ENCODE data around the gene CFAP68. TPM values are rescaled to one million over a fixed set of nuclear protein-coding genes. Genes with fewer than 3 reads are reported as not detected.

The CFAP68 gene
- total RNA-seq, 4 donors from 2014 or later: 12.2 to 40.0 (median 20.2) TPM

- no peak for TF ChIP-seq CTCF (IDR thresholded peaks at IDR 0.05)
- no peak for ATAC-seq (ENCODE audit: low FRiP score)
Measured at GRCh38 chr11:111933872-111934271, 54.5 kb downstream of the CFAP68 start.

GRCh38 chr11:111934306-111934705 lies 55.0 kb downstream of the CFAP68 start:
- no peak for TF ChIP-seq CTCF (IDR thresholded peaks at IDR 0.05)
- ATAC-seq (ENCODE audit: low FRiP score): no peak
- no peak for DNase-seq (ENCODE audit: low spot score)

More at GRCh38 chr11:111933872-111934271, 54.5 kb downstream of the CFAP68 start:
- no peak for DNase-seq (ENCODE audit: low spot score)

Small RNA genes lying within 50 kb of the gene (small RNA-seq; reads per million reads assigned to genes)
- gene C11orf52 (not detected), gene GNG5P3 (not detected), gene RNA5SP351 (not detected), gene RPL37AP8 (0.39 reads per million)

Other genes with a start within 250 kb of the CFAP68 start
- gene PPP2R1B, start 113.2 kb upstream of the CFAP68 start, total RNA-seq: 100 to 1,000 TPM in 2 of 4 donors, 10 to 100 TPM in 2; 30.9 to 139 (median 78.8) TPM
- 100 to 1,000 TPM in 1 of 4 donors, 10 to 100 TPM in 3; 21.0 to 168 (median 34.7) TPM for gene ALG9, start 8.0 kb upstream of the CFAP68 start, total RNA-seq
- gene FDXACB1, start 376 bp upstream of the CFAP68 start, total RNA-seq: 1 to 10 TPM; 1.1 to 2.7 (median 1.6) TPM
- gene CRYAB, start 32.2 kb downstream of the CFAP68 start, total RNA-seq: 1,000 to 10,000 TPM in 1 of 4 donors, 100 to 1,000 TPM in 2, 10 to 100 TPM in 1; 82.4 to 1,340 (median 304) TPM
- gene HSPB2, start 33.2 kb downstream of the CFAP68 start, total RNA-seq: 1 to 10 TPM in 2 of 4 donors, not detected in 2; 3.1 to 4.6 TPM
- 1 to 10 TPM in 3 of 4 donors, not detected in 1; 3.4 to 7.9 (median 7.5) TPM for gene C11orf52, start 39.4 kb downstream of the CFAP68 start, total RNA-seq
- gene DIXDC1, start 57.8 kb downstream of the CFAP68 start, total RNA-seq: 10 to 100 TPM; 36.4 to 79.3 (median 40.7) TPM
- 10 to 100 TPM; 20.5 to 61.6 (median 36.1) TPM for gene DLAT, start 145.9 kb downstream of the CFAP68 start, total RNA-seq
- gene PIH1D2, start 194.5 kb downstream of the CFAP68 start, total RNA-seq: 1 to 10 TPM in 2 of 4 donors, under 1 TPM in 1, not detected in 1; 0.48 to 2.4 (median 1.8) TPM
- 10 to 100 TPM; 11.0 to 15.4 (median 11.1) TPM for gene NKAPD1, start 194.8 kb downstream of the CFAP68 start, total RNA-seq
- gene TIMM8B, start 207.2 kb downstream of the CFAP68 start, total RNA-seq: 10 to 100 TPM; 31.5 to 37.1 (median 33.9) TPM
- 100 to 1,000 TPM in 2 of 4 donors, 10 to 100 TPM in 2; 85.0 to 145 (median 104) TPM for gene SDHD, start 207.3 kb downstream of the CFAP68 start, total RNA-seq